MM.1S (cell line): ENCODE results near the gene CD101.

Experiments used
- EZH2 ChIP-seq: fragments of 300-600 bp; sonication (generic); optimal IDR thresholded peaks from 2 replicates; pipeline ENCODE3; 2017; ENCODE audit warnings: low read depth, mild to moderate bottlenecking, antibody characterized with exemption, low read length, mixed read lengths
- EZH2phosphoT487 ChIP-seq: fragments of 300-600 bp; sonication (generic); IDR thresholded peaks from 2 replicates; pipeline ENCODE4 v1.6.1; 2018; ENCODE audit warnings: antibody characterized with exemption, low read length

- TF ChIP-seq EZH2phosphoT487 (no peak), EZH2 (no peak)
These were observed 1.4 kb upstream of the CD101 start for GRCh38 chr1:117000142-117000541.
